ENCODE measurements around the gene FAM180B.
A peak's percentile ranks its signal among the peaks of the same experiment; 100 is the strongest.

Gene FAM180B

DNA sequence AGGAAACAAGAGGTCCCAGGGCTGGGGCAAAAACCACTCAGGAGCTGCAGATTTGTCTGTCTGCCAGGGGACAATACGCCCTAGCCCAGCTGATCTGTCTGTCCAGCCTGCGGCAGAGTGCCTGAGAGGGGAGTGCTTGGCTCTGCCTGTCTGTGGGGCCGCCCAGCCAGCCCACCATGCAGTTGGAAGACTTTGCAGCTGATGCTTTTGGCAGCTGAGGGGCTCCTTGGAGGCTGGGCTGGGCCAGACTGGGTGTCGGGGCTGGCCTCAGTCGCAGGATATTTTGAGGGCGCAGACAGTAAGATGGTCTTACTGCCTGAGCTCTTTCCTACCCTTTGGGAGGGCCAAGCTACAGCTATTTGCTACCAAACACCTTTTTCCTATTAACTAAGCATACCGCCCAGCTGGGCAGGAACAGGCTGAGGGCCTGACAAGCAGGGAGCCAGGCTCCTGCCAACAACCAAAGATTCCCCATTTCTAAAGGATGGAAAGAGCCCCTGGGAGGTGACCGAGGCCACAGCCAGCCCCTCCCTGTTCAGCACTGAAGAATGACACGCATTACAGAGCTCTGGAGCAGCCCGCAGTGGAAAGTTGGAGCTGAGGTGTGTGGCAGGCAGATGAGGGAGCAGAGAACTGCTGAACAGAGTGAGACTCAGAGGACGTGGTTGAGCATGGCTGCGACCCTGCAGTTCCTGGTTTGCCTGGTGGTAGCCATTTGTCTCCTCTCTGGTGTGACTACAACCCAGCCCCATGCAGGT is at the start of gene FAM180B:
TSS of gene FAM180B (plus strand) at position 581 of the 758 bp plus-strand sequence. CDS start at position 672, 91 bp downstream.
- TF ChIP-seq EP300 (IDR thresholded peaks at IDR 0.05; ENCODE audit: borderline replicate concordance) (no peak), TAF1 (IDR thresholded peaks at IDR 0.05; ENCODE audit: low read depth) (no peak), CEBPB (IDR thresholded peaks at IDR 0.05) (no peak), TCF12 (IDR thresholded peaks at IDR 0.05; ENCODE audit: low read depth) (no peak), ZBTB7A (IDR thresholded peaks at IDR 0.05; ENCODE audit: low read depth) (no peak), RAD21 (IDR thresholded peaks at IDR 0.05; ENCODE audit: low read depth) (no peak)
- TF ChIP-seq, protein P1, sequence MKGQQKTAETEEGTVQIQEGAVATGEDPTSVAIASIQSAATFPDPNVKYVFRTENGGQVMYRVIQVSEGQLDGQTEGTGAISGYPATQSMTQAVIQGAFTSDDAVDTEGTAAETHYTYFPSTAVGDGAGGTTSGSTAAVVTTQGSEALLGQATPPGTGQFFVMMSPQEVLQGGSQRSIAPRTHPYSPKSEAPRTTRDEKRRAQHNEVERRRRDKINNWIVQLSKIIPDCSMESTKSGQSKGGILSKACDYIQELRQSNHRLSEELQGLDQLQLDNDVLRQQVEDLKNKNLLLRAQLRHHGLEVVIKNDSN (IDR thresholded peaks at IDR 0.05), result no peak

DNA sequence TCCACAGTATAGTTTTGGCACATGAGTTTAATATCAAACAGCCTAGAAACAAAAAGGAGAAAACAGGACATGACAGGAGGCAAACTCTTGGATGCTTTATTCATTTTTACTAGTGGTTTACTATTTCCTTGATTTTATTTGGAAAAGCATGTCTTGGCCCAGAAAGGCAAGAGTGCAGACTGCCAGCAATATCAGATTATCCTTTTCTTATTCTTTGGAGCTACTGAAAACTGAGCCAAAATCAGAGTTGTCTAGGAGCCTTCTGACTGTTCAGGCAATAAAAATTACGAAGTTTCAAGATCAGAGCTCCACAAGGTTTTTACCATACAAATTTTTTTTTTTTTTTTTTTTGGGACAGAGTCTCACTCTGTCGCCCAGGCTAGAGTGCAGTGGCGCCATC is 49.6 kb upstream of the FAM180B start:
- TF ChIP-seq MAX (IDR thresholded peaks at IDR 0.05) (no peak), FOXM1 (IDR thresholded peaks at IDR 0.05; ENCODE audit: borderline replicate concordance, low read depth) (no peak), REST (IDR thresholded peaks at IDR 0.05; ENCODE audit: low read depth) (no peak), CREB1 (IDR thresholded peaks at IDR 0.05; ENCODE audit: low read depth) (no peak), EGR1 (IDR thresholded peaks at IDR 0.05) (no peak), TAF1 (IDR thresholded peaks at IDR 0.05; ENCODE audit: low read depth) (no peak), CEBPB (IDR thresholded peaks at IDR 0.05) (no peak), TCF12 (IDR thresholded peaks at IDR 0.05; ENCODE audit: low read depth) (no peak), TEAD4 (IDR thresholded peaks at IDR 0.05) (no peak), NFIC (IDR thresholded peaks at IDR 0.05) (no peak), EP300 (IDR thresholded peaks at IDR 0.05; ENCODE audit: borderline replicate concordance) (no peak), YY1 (IDR thresholded peaks at IDR 0.05; ENCODE audit: low read depth) (no peak), RAD21 (IDR thresholded peaks at IDR 0.05; ENCODE audit: low read depth) (no peak), ZBTB7A (IDR thresholded peaks at IDR 0.05; ENCODE audit: low read depth) (no peak)
- TF ChIP-seq, protein P1 (IDR thresholded peaks at IDR 0.05), result no peak

DNA sequence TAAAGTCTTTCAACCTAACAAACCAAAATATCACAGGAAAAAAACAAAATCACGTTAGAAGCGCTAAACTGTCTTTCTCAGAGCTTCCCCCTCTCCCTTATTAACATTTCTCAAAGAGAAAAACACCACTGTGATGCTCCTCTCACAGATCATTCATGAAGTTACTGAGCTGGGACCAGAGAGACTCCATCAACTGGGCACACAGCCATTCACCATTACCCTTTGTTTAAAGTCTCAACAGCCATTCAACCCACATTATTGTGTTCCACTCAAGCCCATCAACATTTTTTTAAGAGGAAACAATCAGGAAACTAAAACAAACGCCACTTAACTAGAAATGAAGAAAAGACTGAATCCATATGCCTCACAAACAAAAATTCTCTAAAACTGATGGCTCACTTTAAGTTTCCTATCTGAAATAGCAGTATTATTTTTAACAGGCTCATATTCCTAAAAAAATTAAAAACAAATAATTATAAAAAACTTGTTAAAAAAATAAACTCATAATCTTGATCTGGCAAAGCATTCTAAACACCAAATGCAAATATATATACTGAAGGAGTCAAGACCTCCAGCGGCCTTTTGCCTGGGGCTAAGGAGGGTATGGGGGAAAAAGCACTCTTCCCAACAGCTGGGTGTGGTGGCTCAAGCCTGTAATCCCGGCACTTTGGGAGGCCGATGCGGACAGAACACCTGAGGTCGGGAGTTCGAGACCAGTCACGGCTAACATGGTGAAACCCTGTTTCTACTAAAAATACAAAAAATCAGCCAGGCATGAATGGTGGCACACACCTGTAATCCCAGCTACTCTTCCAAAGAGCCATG is 47.5 kb upstream of the FAM180B start:
- TF ChIP-seq REST (IDR thresholded peaks at IDR 0.05; ENCODE audit: low read depth) (no peak), TCF12 (IDR thresholded peaks at IDR 0.05; ENCODE audit: low read depth) (no peak), EGR1 (IDR thresholded peaks at IDR 0.05) (no peak), TEAD4 (IDR thresholded peaks at IDR 0.05) (0 out of 2 replicates have a peak, but pooled peaks have one; percentile 16), EP300 (IDR thresholded peaks at IDR 0.05; ENCODE audit: borderline replicate concordance) (no peak), NFIC (IDR thresholded peaks at IDR 0.05) (peak; percentile 46), ZBTB7A (IDR thresholded peaks at IDR 0.05; ENCODE audit: low read depth) (no peak), CEBPB (IDR thresholded peaks at IDR 0.05) (no peak), TAF1 (IDR thresholded peaks at IDR 0.05; ENCODE audit: low read depth) (no peak), YY1 (IDR thresholded peaks at IDR 0.05; ENCODE audit: low read depth) (0 out of 2 replicates have a peak, but pooled peaks have one; percentile 21)
- TF ChIP-seq, protein P1 (IDR thresholded peaks at IDR 0.05), result no peak

GRCh38 chr11:47539681-47540039 is 46.8 kb upstream of the FAM180B start:
- TF ChIP-seq, protein P1 (IDR thresholded peaks at IDR 0.05), result no peak
- TF ChIP-seq MAX (IDR thresholded peaks at IDR 0.05), result no peak
- no peak for TF ChIP-seq NFIC (IDR thresholded peaks at IDR 0.05)
- no peak for TF ChIP-seq CEBPB (IDR thresholded peaks at IDR 0.05)
- TF ChIP-seq FOXM1 (IDR thresholded peaks at IDR 0.05; ENCODE audit: borderline replicate concordance, low read depth), result no peak
- TF ChIP-seq REST (IDR thresholded peaks at IDR 0.05; ENCODE audit: low read depth), result no peak
- no peak for TF ChIP-seq RAD21 (IDR thresholded peaks at IDR 0.05; ENCODE audit: low read depth)
- no peak for TF ChIP-seq EGR1 (IDR thresholded peaks at IDR 0.05)
- TF ChIP-seq ZBTB7A (IDR thresholded peaks at IDR 0.05; ENCODE audit: low read depth), result no peak
- no peak for TF ChIP-seq YY1 (IDR thresholded peaks at IDR 0.05; ENCODE audit: low read depth)
- no peak for TF ChIP-seq TAF1 (IDR thresholded peaks at IDR 0.05; ENCODE audit: low read depth)
- TF ChIP-seq CREB1 (IDR thresholded peaks at IDR 0.05; ENCODE audit: low read depth), result no peak
- TF ChIP-seq TEAD4 (IDR thresholded peaks at IDR 0.05), result no peak
- TF ChIP-seq EP300 (IDR thresholded peaks at IDR 0.05; ENCODE audit: borderline replicate concordance), result no peak
- TF ChIP-seq TCF12 (IDR thresholded peaks at IDR 0.05; ENCODE audit: low read depth), result no peak
